Vagina (tissue), 2 donors: ENCODE data around the gene ODF4.
"Not testable (repeated sequence)": the region's sequence is repeated elsewhere in the genome, so short reads cannot be mapped to it uniquely, and the experiment has no call there.

Experiments used
- CTCF ChIP-seq, 3 experiments: fragments of 450-650 bp in 2 of 3; fragments of 200-600 bp in 1 of 3; sonication (generic) in 1 of 3; IDR thresholded peaks; one replicate each; pipeline ENCODE4 v1.5.1; 2017 to 2019; ENCODE audit warnings: antibody characterized with exemption in 3 of 3, mild to moderate bottlenecking in 2 of 3, moderate library complexity in 2 of 3
- POLR2A ChIP-seq, 2 donors: fragments of 450-650 bp; IDR thresholded peaks; one replicate each; pipeline ENCODE4 v1.6.1; 2017; ENCODE audit warnings: antibody characterized with exemption in 2 of 2, mild to moderate bottlenecking in 2 of 2, moderate library complexity in 2 of 2

- not testable (repeated sequence) for TF ChIP-seq CTCF, POLR2A (IDR thresholded peaks at IDR 0.05)
Observed at GRCh38 chr17:8373856-8374255, 34.2 kb downstream of the ODF4 start.
